ENCODE data around the gene CNNM3.

DNA sequence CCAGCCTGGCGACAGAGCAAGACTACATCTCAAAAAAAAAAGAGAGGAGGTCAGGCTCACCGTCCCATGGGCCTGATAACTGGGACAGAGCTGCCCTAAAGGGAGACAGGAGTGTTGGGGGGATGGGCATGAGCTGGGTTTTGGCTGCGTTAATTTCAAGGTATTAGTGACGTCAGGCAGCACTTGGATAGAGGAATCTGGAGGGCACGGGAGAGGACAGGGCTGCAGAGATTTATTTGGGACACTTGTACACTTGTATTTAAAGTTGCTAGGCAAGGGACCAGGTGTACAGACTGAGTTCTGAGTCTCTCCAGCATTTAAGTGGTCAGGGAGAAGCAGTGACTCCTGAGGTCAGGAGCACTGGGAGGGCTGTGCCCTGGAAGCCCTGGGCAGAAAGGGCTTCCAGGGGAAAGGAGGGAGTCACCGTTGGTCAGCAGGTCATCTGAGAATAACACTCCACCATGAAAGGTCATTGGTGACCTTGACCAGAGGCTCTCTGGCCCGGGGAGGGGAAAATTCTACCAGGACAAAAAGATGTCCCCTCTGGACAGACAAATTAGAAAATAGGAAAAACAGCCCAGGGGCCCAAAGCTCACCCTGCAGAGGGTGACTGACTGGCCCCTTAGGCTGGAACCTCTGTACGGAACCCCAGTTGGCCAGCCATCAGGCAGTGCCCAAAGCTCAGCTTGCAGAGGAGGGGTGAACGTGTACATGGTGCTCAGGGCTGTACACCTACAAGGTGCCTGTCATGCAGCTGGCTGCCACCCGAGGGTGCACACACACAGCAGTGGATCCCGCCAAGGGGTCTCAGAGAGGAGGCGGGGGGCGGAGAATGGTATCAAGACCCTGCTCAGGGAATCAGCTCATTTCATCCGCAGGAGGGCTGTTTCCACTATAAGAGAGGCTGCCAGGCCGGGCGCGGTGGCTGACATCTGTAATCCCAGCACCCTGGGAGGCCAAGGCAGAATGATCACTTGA lies 23.0 kb upstream of the CNNM3 start:
- TF ChIP-seq CTCF (IDR thresholded peaks at IDR 0.05): no peak
- no peak for TF ChIP-seq POLR2AphosphoS5 (IDR thresholded peaks at IDR 0.05; ENCODE audit: low read depth, low read length)
- no peak for TF ChIP-seq SIN3A (IDR thresholded peaks at IDR 0.05; ENCODE audit: borderline replicate concordance, insufficient read depth, low read depth, low read length)
